LNCaP clone FGC (cell line): ENCODE data around the gene C3orf62.
A peak's percentile ranks its signal among the peaks of the same experiment; 100 is the strongest.

ENCODE experiments used
- DNase-seq: peaks from one replicate; pipeline ENCODE4 v3.0.0-alpha.2; 2011; ENCODE audit warnings: low read depth
- H3K4me3 ChIP-seq: 2 replicates; pipeline ENCODE4 v1.5.1; 2011; ENCODE audit warnings: mild to moderate bottlenecking, low read depth, low read length, control low read depth
- TF ChIP-seq, protein P1 (sequence below): IDR thresholded peaks from 2 replicates; pipeline ENCODE4 v1.5.1; 2012; ENCODE audit warnings: mild to moderate bottlenecking; ENCODE audit not compliant: control insufficient read depth, insufficient read depth; ENCODE audit errors: extremely low read depth

C3orf62 gene

DNA sequence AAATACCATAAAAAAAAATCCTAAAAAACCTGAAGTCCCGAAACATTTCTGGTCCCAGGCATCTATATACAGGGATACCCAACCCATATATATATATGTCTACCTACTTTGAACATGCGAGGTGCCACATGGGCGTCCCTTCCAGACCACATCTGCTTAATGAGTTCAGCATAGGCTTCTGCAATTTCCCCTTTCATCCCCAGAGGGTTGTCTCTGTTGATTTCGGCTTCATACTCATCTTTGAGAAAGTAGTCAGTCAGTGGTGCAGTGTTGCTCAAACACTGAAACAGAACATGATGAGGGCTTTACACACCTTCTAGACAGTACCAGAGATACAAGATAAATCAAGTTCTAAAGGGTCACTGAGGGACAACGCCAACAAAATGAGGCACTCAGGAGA, 28.6 kb upstream of the C3orf62 start:
- H3K4me3 ChIP-seq, result no peak overlapping the region
- TF ChIP-seq, protein P1, sequence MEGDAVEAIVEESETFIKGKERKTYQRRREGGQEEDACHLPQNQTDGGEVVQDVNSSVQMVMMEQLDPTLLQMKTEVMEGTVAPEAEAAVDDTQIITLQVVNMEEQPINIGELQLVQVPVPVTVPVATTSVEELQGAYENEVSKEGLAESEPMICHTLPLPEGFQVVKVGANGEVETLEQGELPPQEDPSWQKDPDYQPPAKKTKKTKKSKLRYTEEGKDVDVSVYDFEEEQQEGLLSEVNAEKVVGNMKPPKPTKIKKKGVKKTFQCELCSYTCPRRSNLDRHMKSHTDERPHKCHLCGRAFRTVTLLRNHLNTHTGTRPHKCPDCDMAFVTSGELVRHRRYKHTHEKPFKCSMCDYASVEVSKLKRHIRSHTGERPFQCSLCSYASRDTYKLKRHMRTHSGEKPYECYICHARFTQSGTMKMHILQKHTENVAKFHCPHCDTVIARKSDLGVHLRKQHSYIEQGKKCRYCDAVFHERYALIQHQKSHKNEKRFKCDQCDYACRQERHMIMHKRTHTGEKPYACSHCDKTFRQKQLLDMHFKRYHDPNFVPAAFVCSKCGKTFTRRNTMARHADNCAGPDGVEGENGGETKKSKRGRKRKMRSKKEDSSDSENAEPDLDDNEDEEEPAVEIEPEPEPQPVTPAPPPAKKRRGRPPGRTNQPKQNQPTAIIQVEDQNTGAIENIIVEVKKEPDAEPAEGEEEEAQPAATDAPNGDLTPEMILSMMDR, result no peak
- DNase-seq, result no peak

DNA sequence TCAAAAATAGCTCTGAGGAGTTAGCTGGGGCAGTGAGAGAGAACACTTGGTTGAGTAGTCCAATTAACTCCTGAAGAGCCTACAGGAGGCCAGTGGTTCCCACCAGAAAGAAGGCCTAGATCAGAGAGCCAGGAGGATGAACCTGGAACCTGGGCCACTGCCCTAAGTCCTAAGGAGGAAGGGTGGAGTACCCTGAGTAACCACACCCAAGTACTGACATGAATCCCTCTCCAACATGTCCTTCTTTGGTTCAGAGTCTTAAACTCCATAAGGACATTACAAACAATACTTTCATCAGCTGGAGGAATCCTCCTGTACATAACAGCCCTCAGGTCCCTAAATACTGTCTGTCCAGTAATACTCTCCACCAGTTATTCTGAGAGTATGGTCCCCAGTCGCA, 25.6 kb upstream of the C3orf62 start:
- no peak for DNase-seq
- TF ChIP-seq, protein P1, result no peak
- no peak overlapping the region for H3K4me3 ChIP-seq

DNA sequence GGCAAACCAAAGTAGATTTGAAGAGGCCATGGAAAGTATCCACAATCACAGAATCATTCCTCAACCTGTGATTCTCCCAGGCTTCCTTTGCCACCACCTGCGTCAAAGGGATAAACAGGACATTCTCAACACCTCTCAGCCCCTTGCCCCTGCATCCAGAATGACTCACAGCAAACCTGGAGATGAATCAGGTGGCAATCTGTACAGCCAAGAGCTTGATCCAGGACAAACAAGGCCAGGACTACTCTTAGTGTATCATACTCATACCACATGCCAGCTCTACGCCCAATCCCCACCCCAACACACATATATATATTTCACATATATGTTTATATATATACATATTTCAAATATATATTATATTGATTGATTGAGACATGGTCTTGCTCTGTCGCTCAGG, 23.6 kb upstream of the C3orf62 start:
- TF ChIP-seq, protein P1, result no peak
- no peak for DNase-seq
- H3K4me3 ChIP-seq, result no peak overlapping the region

GRCh38 chr3:49298511-49298910, 21.5 kb upstream of the C3orf62 start:
- DNase-seq, result no peak
- TF ChIP-seq, protein P1, result no peak
- H3K4me3 ChIP-seq, result no peak overlapping the region

- DNase-seq, result no peak
Observed at GRCh38 chr3:49296781-49297411, 19.9 kb upstream of the C3orf62 start.

GRCh38 chr3:49295489-49296058, 18.5 kb upstream of the C3orf62 start:
- TF ChIP-seq, protein P1, result peak; percentile 35
- H3K4me3 ChIP-seq, result no peak overlapping the region
- no peak for DNase-seq

More at GRCh38 chr3:49296781-49297411, 19.9 kb upstream of the C3orf62 start:
- TF ChIP-seq, protein P1, result no peak
- H3K4me3 ChIP-seq, result no peak overlapping the region

GRCh38 chr3:49294343-49294742, 17.3 kb upstream of the C3orf62 start:
- TF ChIP-seq, protein P1, result no peak
- no peak overlapping the region for H3K4me3 ChIP-seq
- no peak for DNase-seq
